ENCODE measurements around the gene UBE2J2. TPM values are rescaled to one million over a fixed set of nuclear protein-coding genes. Genes with fewer than 3 reads are reported as not detected.

Gene UBE2J2
- total and polyA plus RNA-seq, 2 of the 13 experiments (the other 11 are each of a cell fraction or from before 2014, with no cell fraction given) = 25.4 to 29.4 TPM

DNA sequence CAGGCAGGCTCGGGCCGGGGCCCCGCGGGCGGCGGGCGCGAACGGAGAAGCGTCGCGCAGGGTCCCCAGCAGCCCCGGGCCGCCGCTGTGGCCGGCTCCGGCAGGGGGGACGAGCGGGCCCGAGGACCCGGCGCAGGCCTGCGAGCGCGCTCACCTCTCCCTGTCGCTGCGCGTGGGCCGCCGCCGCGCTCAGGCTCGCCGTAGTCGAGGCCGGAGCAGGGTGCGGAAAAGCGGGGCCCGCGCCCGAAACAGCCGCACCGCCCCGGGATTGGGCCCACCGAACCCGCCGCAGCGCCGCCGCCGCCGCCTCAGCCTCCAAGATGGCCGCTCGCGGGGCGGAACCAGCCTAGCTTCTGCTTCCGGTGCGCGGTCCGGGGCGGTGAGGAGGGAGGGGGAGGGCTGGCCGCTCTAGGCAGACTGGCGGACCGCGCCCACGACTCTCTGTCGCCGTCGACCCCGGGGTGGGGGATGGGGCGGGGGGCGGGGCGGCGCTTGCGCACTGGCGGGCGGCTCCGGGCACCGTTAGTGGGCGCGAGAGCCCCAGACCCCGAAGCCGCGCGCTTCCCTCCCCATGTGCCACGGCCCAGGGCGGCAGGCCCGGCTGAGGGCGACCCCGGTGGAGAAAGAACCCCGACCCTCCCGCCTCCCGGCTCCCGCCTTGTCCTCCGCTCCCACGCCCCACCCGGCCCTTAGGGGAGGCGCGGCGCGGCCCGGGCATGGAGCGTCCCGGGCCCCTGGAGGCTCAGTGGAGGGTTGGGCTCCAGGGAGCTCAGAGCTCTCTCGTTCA is at the start of gene UBE2J2 (continued):
- TF ChIP-seq, protein P1, sequence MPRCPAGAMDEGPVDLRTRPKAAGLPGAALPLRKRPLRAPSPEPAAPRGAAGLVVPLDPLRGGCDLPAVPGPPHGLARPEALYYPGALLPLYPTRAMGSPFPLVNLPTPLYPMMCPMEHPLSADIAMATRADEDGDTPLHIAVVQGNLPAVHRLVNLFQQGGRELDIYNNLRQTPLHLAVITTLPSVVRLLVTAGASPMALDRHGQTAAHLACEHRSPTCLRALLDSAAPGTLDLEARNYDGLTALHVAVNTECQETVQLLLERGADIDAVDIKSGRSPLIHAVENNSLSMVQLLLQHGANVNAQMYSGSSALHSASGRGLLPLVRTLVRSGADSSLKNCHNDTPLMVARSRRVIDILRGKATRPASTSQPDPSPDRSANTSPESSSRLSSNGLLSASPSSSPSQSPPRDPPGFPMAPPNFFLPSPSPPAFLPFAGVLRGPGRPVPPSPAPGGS (CRISPR knock-in tag; IDR thresholded peaks at IDR 0.05) = no peak
- 0 out of 2 replicates have a peak, but pooled peaks have one; percentile 50 for TF ChIP-seq ZNF12 (CRISPR knock-in tag; IDR thresholded peaks at IDR 0.05)
- TF ChIP-seq SMARCC2 (IDR thresholded peaks at IDR 0.05) = no peak
- TF ChIP-seq ATRX (CRISPR knock-in tag; IDR thresholded peaks at IDR 0.05; ENCODE audit: borderline replicate concordance) = no peak
- no peak for TF ChIP-seq ZNF619 (CRISPR knock-in tag; IDR thresholded peaks at IDR 0.05)
- TF ChIP-seq NKX3-1 (CRISPR knock-in tag; IDR thresholded peaks at IDR 0.05) = no peak
- TF ChIP-seq HMG20B (CRISPR knock-in tag; conservative IDR thresholded peaks at IDR 0.05) = no peak
- TF ChIP-seq CENPT (CRISPR knock-in tag; IDR thresholded peaks at IDR 0.05; ENCODE audit: low read depth) = no peak
- TF ChIP-seq NFYB (CRISPR knock-in tag; IDR thresholded peaks at IDR 0.05) = 0 out of 2 replicates have a peak, but pooled peaks have one; percentile 15
- no peak for TF ChIP-seq ZNF367 (CRISPR knock-in tag; IDR thresholded peaks at IDR 0.05; ENCODE audit: borderline replicate concordance)
- TF ChIP-seq, protein P2, sequence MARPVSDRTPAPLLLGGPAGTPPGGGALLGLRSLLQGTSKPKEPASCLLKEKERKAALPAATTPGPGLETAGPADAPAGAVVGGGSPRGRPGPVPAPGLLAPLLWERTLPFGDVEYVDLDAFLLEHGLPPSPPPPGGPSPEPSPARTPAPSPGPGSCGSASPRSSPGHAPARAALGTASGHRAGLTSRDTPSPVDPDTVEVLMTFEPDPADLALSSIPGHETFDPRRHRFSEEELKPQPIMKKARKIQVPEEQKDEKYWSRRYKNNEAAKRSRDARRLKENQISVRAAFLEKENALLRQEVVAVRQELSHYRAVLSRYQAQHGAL (CRISPR knock-in tag; IDR thresholded peaks at IDR 0.05; ENCODE audit: not compliant biosample characterization) = no peak
- no peak for TF ChIP-seq SP1 (IDR thresholded peaks at IDR 0.05)
- peak; percentile 68; the same call in 1 of the 2 replicates for TF ChIP-seq SP1 (CRISPR knock-in tag; IDR thresholded peaks at IDR 0.05)
- TF ChIP-seq, protein P3, sequence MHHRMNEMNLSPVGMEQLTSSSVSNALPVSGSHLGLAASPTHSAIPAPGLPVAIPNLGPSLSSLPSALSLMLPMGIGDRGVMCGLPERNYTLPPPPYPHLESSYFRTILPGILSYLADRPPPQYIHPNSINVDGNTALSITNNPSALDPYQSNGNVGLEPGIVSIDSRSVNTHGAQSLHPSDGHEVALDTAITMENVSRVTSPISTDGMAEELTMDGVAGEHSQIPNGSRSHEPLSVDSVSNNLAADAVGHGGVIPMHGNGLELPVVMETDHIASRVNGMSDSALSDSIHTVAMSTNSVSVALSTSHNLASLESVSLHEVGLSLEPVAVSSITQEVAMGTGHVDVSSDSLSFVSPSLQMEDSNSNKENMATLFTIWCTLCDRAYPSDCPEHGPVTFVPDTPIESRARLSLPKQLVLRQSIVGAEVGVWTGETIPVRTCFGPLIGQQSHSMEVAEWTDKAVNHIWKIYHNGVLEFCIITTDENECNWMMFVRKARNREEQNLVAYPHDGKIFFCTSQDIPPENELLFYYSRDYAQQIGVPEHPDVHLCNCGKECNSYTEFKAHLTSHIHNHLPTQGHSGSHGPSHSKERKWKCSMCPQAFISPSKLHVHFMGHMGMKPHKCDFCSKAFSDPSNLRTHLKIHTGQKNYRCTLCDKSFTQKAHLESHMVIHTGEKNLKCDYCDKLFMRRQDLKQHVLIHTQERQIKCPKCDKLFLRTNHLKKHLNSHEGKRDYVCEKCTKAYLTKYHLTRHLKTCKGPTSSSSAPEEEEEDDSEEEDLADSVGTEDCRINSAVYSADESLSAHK (CRISPR knock-in tag; IDR thresholded peaks at IDR 0.05; ENCODE audit: borderline replicate concordance) = no peak
- no peak for TF ChIP-seq SRSF4 (IDR thresholded peaks at IDR 0.05; ENCODE audit: low read depth, low read length, poor library complexity, severe bottlenecking)
- no peak for TF ChIP-seq SOX5 (CRISPR knock-in tag; IDR thresholded peaks at IDR 0.05; ENCODE audit: borderline replicate concordance)
- TF ChIP-seq SUZ12 (IDR thresholded peaks at IDR 0.05; ENCODE audit: low read depth, low read length) = no peak
- TF ChIP-seq ZNF274 (CRISPR knock-in tag; IDR thresholded peaks at IDR 0.05) = 0 out of 2 replicates have a peak, but pooled peaks have one; percentile 74
- peak; percentile 78 for TF ChIP-seq POLR2AphosphoS5 (IDR thresholded peaks at IDR 0.05; ENCODE audit: low read depth, low read length)
- peak; percentile 48; the same call in 1 of the 2 replicates for TF ChIP-seq SNAPC2 (CRISPR knock-in tag; IDR thresholded peaks at IDR 0.05)
- TF ChIP-seq, protein P4, sequence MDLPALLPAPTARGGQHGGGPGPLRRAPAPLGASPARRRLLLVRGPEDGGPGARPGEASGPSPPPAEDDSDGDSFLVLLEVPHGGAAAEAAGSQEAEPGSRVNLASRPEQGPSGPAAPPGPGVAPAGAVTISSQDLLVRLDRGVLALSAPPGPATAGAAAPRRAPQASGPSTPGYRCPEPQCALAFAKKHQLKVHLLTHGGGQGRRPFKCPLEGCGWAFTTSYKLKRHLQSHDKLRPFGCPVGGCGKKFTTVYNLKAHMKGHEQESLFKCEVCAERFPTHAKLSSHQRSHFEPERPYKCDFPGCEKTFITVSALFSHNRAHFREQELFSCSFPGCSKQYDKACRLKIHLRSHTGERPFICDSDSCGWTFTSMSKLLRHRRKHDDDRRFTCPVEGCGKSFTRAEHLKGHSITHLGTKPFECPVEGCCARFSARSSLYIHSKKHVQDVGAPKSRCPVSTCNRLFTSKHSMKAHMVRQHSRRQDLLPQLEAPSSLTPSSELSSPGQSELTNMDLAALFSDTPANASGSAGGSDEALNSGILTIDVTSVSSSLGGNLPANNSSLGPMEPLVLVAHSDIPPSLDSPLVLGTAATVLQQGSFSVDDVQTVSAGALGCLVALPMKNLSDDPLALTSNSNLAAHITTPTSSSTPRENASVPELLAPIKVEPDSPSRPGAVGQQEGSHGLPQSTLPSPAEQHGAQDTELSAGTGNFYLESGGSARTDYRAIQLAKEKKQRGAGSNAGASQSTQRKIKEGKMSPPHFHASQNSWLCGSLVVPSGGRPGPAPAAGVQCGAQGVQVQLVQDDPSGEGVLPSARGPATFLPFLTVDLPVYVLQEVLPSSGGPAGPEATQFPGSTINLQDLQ (CRISPR knock-in tag; IDR thresholded peaks at IDR 0.05) = no peak
- no peak for TF ChIP-seq ZNF652 (CRISPR knock-in tag; IDR thresholded peaks at IDR 0.05; ENCODE audit: borderline replicate concordance, low read depth)
- no peak for TF ChIP-seq TCF7L2 (IDR thresholded peaks at IDR 0.05; ENCODE audit: low read depth, low read length)

Data from HepG2 (cell line).